NCI-H69 (cell line): ENCODE data around the gene C22orf31.
A peak's percentile ranks its signal among the peaks of the same experiment; 100 is the strongest.

Experiments used
- DNase-seq: peaks from one replicate; lab custom pipeline; 2025; lab: John Stamatoyannopoulos, UW

Gene C22orf31

GRCh38 chr22:29081517-29082236 lies 20.0 kb upstream of the C22orf31 start:
- DNase-seq = peak; percentile 49

GRCh38 chr22:29080106-29080975 lies 18.7 kb upstream of the C22orf31 start:
- DNase-seq = peak; percentile 98

DNA sequence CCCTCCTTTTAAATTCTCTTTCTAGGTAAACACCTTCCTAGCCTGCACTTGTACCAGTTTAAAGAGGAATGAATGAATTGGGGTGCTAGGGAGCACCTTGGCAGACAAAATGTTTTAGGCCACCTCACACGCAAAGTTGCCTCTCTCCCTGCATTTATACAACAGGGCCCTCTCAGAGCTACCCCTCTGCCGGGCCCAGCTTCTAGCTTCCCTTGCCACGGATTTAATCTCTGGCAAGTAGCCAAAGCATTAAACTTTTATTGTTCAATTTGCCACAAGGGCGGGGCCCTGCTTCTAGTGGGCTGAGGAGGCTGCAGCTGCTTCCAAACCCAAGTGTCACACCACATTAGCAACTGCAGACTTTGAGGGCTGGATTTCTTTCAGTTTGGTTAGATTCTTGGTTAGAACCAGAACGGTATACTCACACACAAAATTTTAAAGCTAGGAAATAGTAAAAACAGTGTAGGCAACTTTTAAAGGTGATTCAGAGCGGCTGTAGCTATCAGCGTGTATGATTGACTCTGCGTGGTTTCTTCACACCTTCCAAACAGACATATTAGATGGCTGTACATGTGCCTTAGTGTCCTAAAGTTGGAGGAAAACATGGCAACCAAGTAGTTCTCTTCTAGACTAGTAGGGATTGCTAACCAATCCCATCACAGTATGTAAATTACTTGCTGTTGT lies 17.7 kb upstream of the C22orf31 start:
- peak; percentile 99 for DNase-seq

DNA sequence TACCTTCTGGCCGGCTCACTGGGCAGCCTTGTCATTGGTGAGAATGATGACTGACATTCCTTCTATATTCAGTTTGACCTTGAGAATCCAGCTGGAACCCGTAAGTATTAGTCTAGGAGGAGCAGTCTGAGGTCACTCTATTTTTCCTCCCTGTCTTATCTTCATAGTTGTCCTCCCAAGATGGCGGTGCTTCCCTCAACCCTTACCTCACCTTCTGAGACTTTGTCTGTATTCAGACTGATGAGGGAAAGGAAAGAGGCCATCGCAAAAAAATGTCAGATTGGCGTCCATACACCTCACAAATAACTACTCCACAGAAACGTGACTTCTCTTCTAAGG lies 17.2 kb upstream of the C22orf31 start:
- DNase-seq = peak; percentile 60

GRCh38 chr22:29078036-29078868 lies 16.6 kb upstream of the C22orf31 start:
- DNase-seq = peak; percentile 73

DNA sequence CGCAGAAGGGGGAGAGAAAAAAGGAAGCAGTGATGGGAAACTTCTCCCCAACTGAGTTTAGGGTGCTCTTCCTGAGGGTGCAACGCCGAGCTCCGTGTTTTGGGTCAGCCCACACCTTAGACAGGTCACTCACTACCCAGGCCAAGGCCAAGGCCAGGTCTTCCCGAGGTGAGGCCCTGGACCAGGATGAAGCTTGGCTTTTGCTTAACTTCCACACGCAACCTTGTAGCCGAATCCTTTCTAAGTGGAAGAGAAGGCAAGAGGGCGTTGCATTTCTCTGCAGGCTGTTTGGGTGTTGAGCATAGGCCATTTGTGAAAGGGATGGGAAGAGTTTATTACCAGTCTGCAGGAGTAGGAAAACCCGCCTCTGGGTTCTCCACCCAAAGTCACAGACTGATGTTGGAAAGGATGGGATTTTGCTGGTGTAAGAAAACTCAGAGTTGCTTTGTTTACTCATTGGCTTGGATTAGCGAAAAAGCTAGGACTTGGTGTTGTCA lies 12.7 kb upstream of the C22orf31 start:
- peak; percentile 64 for DNase-seq

DNA sequence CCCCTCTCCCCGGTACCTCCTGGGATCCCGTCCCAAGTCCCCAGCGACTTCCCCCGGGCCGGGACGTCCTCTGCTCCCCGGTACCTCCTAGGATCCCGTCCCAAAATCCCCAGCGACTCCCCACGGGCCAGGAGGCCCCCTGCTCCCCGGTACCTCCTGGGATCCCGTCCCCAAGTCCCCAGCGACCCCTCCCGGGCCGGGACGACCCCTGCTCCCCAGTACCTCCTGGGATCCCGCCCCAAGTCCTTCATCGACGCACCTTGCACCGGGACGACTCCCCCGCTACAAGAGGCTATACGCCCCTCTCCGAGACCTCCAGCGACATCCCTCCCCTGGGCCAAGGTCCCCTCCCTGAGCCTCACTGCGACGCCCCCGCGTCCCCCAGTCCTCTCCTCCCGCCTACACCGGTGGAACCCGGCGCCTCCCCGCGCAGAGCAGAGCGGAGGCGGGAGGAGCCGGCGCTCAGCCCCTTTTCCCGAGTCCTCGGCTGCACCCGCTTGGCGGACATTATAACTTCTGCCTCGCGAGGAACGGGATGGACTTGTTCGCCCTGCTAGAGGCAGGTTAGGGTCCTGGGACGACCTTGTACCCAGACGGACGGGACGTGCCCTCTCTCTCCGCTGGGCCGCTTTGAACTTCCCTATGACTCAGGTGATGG lies 12.1 kb upstream of the C22orf31 start:
- peak; percentile 79 for DNase-seq

DNA sequence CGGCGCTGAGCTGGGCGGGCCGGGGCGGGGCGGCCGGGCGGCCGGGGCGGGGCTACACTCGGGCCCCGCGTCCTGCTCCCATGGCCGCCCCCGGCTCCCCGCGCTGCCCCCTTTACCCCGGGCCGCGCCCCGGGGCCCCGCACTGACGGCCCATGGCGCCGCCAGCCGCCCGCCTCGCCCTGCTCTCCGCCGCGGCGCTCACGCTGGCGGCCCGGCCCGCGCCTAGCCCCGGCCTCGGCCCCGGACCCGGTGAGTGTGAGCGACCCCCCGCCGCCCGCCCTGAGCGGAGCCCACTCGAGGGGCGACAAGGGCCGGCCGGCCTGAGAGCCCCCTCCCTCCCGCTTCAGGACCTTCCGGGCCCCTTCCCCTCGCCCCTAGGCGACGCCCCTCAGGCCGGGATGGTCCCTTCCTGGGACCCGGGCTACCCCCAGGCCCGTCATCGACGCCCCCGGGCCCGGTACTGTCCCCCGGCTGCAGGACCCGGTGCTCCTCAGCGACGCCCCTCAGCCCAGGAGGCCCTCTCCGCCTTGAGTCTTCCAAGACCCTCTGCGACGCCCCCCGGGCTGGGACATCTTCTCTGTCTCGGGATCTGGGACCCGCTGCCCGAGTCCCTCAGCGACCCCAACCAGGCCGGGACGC lies 11.5 kb upstream of the C22orf31 start, which contains the start of gene KREMEN1:
Gene KREMEN1, plus strand, starts transcription at position 57 of the 639 bp plus-strand sequence. Its CDS starts 96 bp downstream, at position 153.
- DNase-seq = no peak

DNA sequence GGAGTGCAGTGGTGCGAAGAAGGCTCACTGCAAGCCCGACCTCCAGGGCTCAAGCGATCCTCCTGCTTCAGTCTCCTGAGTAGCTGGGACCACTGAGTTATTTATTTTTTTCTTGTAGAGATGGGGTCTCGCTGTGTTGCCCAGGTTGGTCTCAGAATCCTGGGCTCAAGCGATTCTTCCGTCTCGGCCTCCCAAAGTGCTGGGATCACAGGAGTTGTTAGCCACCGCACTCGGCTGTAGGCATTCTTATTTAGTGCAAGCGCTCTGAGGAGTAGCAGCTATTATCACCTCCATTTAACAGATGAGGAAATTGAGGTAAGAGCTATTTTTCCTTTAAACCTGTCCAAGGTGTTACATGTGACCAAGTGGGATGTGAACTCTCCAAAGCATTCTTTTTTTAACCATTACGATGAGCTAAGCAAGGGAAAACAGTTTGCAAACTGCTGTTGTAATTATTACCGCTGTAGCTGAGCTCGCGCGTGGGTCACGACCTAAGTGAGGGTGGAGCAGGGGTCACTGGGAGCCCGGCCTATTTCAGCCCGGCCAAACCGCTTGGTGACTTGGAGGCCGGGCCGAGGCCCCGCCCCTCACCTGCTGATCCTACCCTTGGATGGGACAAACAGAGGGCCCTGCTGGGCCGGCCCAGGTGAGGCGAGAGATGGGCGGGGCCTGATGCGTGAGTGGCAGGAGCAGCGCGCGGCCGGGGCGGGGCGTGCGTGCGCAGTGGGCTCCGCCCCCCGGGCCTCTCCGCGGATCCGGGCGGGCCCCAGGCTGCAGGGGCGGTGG lies 10.8 kb upstream of the C22orf31 start:
- DNase-seq = peak; percentile 93

GRCh38 chr22:29071261-29072045 lies 9.8 kb upstream of the C22orf31 start:
- peak; percentile 82 for DNase-seq

DNA sequence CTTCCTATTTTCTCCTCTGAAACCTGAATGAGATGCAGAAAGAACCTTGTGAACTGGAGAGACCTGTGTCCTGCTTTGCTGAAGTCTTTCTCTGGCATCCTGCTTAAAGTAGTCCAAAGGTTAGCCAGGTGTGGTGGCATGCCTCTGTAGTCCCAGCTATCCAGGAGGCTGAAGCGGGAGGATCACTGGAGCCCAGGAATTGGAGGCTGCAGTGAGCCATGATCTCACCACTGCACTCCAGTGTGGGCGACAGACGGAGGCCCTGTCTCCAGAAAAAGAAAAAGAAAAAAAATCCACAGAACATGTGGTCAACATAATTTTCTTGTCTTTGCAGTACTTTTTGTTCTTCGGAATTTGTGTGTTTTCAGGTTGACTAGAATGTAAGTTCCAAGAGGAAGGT lies 8.9 kb upstream of the C22orf31 start:
- no peak for DNase-seq

DNA sequence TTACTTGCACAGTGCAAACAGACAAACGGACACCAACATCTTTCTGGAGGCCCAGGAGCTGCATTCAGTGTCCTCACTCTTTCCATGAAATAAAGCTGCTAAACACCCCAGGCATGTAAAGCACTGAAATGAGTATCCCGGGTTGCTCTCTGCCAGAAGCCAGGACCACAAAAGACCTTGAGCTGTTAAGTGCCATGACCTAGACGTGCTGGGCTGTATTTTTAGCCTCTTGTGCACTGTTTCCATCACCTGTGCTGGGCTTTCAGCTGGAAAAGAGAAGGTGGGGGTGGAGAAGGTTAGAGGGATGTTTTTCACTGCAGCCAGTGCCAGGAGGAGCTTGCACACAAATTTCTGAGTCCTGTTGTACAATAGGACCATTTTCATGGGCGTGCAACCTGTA lies 7.8 kb upstream of the C22orf31 start:
- DNase-seq = no peak

DNA sequence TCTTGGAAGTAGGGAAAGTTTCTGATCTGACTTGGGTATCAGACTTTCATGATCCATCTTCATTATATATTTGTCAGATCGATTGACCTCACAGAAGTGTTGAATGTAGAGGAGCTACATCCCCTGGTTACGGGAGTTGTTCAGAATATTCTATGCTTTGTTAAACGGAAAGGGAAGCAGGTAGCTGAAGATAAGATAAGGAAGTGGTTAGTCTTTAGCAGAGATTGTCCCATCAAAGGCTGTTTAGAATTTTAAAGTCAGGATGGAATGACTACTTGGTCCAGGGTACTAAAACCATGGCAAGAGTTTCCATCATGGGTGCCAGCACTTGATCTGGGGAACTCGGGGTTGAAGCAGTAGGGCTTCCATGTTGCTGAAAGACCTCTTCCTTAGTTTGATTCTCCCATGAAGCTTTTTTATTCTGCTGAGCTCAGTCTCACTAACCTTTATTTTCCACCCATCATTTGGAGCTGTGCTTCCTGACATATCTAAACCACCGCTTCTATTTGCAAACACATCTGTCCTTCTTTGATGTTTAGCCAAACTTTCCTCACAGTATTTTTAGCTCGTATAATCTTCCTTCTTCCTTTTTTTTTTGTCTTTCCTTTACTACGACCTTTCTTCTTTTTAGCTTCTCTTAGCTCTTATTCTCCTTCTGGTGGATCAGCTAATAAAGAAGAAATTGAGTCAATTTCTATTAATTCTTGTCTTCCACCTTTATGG lies 4.0 kb upstream of the C22orf31 start:
- no peak for DNase-seq

- DNase-seq = no peak
Measured at GRCh38 chr22:29062286-29062821, 723 bp upstream of the C22orf31 start.

DNA sequence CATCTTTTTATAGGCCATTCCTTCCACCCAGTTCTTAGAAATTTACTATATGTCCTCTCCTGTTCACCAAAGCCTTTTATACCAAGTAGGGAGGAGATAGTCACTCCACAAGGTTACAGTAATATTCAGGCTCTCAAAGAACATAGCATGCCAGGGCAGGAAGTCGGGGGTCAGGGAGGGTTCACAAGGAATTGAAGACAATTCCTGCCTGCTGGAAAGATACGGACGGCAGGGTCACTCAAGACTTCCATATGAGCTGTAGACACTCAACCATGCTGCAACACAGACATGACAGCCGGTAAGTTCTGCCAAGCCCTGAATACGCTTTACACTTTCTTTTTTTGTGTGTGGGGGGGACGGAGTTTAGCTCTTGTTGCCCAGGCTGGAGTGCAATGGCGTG lies 700 bp downstream of the C22orf31 start:
- no peak for DNase-seq

- DNase-seq = no peak
Measured at GRCh38 chr22:29060251-29060869, 1.3 kb downstream of the C22orf31 start.

DNA sequence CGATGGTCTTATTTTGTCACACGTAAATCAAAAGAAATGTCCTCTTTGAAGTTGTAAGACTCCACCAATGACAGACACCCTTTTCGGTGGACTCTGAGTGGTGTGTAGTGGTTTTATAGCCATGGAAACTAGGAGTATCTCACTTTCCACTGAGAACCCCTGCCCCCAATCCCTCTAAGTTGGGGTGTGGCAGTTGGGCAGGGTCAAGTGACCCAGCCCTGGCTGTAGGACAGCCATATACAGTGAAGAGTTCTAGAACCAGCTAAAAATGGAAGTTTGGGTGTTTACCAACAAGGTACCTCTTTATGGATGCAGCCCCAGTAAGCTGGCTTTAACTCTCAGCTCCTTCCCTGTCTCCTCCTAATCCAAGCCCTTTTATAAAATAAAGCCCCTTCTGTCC lies 5.2 kb downstream of the C22orf31 start:
- no peak for DNase-seq
